K562 (cell line): ENCODE results near the gene PYGB. TPM values are rescaled to one million over a fixed set of nuclear protein-coding genes. Genes with fewer than 3 reads are reported as not detected.
A peak's percentile ranks its signal among the peaks of the same experiment; 100 is the strongest.
"Not testable (repeated sequence)": the region's sequence is repeated elsewhere in the genome, so short reads cannot be mapped to it uniquely, and the experiment has no call there.

ENCODE experiments used
- ATAC-seq: fragments of 200-7000 bp; cut with Tn5 transposase; 3 replicates; pipeline ENCODE4 v1.9.1; 2020; ENCODE audit warnings: moderate library complexity
- BruUV-seq: library from RNA; stranded (reverse); fragments of 400-500 nt; replicated peaks from 2 replicates; lab custom pipeline; 2021; lab: Mats Ljungman, UMichigan
- CTCF ChIA-PET: fragments of 300-600 bp; formaldehyde crosslinking; extraction: SDS; loops from one replicate; lab custom pipeline; 2021; ENCODE audit warnings: low intra/inter-chr PET ratio; lab: Yijun Ruan, JAX
- POLR2A ChIA-PET: fragments of 300-600, 350-650 bp; sonication (Branson Sonifier 250); formaldehyde crosslinking; extraction: SDS; loops from one replicate; lab custom pipeline; 2021; ENCODE audit warnings: antibody characterized with exemption, inconsistent platforms; lab: Yijun Ruan, JAX
- DNase-seq, 4 experiments: peaks; one replicate each; pipeline versions ENCODE4 v3.0.0 to v3.0.0-alpha.2; 2011 to 2018; ENCODE audit warnings: low spot score in 3 of 4, mixed read lengths in 3 of 4; ENCODE audit errors: extremely low read depth in 1 of 4
- FAIRE-seq: peaks from 2 replicates; lab custom pipeline; 2011; peaks lifted over from hg19 to GRCh38; lab: Jason Lieb, UNC
- H2AFZ ChIP-seq: 2 replicates; pipeline ENCODE4 v1.6.0; 2011; ENCODE audit warnings: low read depth, low read length, control low read depth, inconsistent platforms
- H3K27ac ChIP-seq: fragments of 200-600 bp; 3 replicates; pipeline ENCODE4 v1.8.0; 2011; ENCODE audit warnings: low read depth, mild to moderate bottlenecking, control low read depth, inconsistent platforms, low read length, moderate library complexity, mixed read lengths; ENCODE audit errors: extremely low read depth
- H3K27me3 ChIP-seq, 2 experiments: fragments of 300-600 bp in 1 of 2; 2 replicates in 1 of 2; 3 replicates in 1 of 2; pipeline versions ENCODE4 v1.6.0 to v1.8.0; 2011; ENCODE audit warnings: inconsistent platforms in 2 of 2, low read length in 2 of 2, mild to moderate bottlenecking in 1 of 2, mixed read lengths in 1 of 2, moderate library complexity in 1 of 2; ENCODE audit not compliant: control insufficient read depth in 2 of 2, insufficient read depth in 2 of 2
- H3K36me3 ChIP-seq: fragments of 300-600 bp; 3 replicates; pipeline ENCODE4 v1.8.0; 2011; ENCODE audit warnings: mild to moderate bottlenecking, low read length, inconsistent platforms; ENCODE audit not compliant: control insufficient read depth, insufficient read depth
- H3K4me1 ChIP-seq, 2 experiments: fragments of 200-600 bp in 1 of 2; replicated peaks in 1 of 2; 2 replicates in 1 of 2; 3 replicates in 1 of 2; pipeline versions ENCODE4 v1.5.1 to v1.8.0; 2011; ENCODE audit warnings: inconsistent platforms in 2 of 2, low read length in 2 of 2, mild to moderate bottlenecking in 1 of 2, mixed read lengths in 1 of 2, moderate library complexity in 1 of 2; ENCODE audit not compliant: control insufficient read depth in 2 of 2, insufficient read depth in 2 of 2
- H3K4me2 ChIP-seq: 2 replicates; pipeline ENCODE4 v1.6.1; 2011; ENCODE audit warnings: low read length, control low read depth, inconsistent platforms, mixed read lengths; ENCODE audit not compliant: insufficient read depth
- H3K4me3 ChIP-seq: fragments of 200-600 bp; sonication (generic), shearing (Covaris generic); 2 replicates; pipeline ENCODE4 v1.5.1; 2016; ENCODE audit warnings: control low read depth, inconsistent platforms
- H3K79me2 ChIP-seq: fragments of 200-600 bp; 3 replicates; pipeline ENCODE4 v1.8.0; 2011; ENCODE audit warnings: low read length, inconsistent platforms; ENCODE audit not compliant: control insufficient read depth, insufficient read depth
- H3K9ac ChIP-seq, 2 experiments: 2 replicates each; pipeline versions ENCODE4 v1.6.0 to v1.6.1; 2011; ENCODE audit warnings: low read depth in 2 of 2, low read length in 2 of 2, control low read depth in 1 of 2, inconsistent platforms in 1 of 2, mild to moderate bottlenecking in 1 of 2, mixed read lengths in 1 of 2; ENCODE audit not compliant: insufficient read depth in 1 of 2
- H3K9me1 ChIP-seq: one replicate; pipeline ENCODE4 v1.6.0; 2011; ENCODE audit warnings: inconsistent platforms, mild to moderate bottlenecking, low read length, moderate library complexity; ENCODE audit not compliant: control insufficient read depth, insufficient read depth
- H3K9me3 ChIP-seq: replicated peaks from 2 replicates; pipeline ENCODE4 v1.5.1; 2011; ENCODE audit warnings: low read depth, low read length, inconsistent platforms; ENCODE audit not compliant: control insufficient read depth, insufficient read depth
- H4K20me1 ChIP-seq: replicated peaks from 2 replicates; pipeline ENCODE4 v1.6.1; 2011; ENCODE audit warnings: low read length, inconsistent platforms, mixed read lengths; ENCODE audit not compliant: control insufficient read depth, insufficient read depth
- AFF1 ChIP-seq, 2 experiments: fragments of 450-650 bp; IDR thresholded peaks; 2 replicates each; pipeline ENCODE4 v1.6.1; 2018; ENCODE audit warnings: mild to moderate bottlenecking in 2 of 2, low read depth in 1 of 2; ENCODE audit not compliant: partially characterized antibody in 2 of 2
- WGBS: fragments of 100-300 bp; shearing (Covaris generic); methylation state at CpG from one replicate; pipeline ENCODE4 v1.1.6; 2016; ENCODE audit warnings: low coverage, mixed read lengths; ENCODE audit not compliant: insufficient coverage; ENCODE audit errors: missing lambda C conversion rate; 5-methylcytosine and 5-hydroxymethylcytosine counted together
- in situ Hi-C: fragments of 300-500 bp; cut with MboI; formaldehyde crosslinking; loops from 4 replicates; pipeline ENCODE4 v1.15.0; 2018; ENCODE audit warnings: inconsistent platforms, mixed read lengths
- intact Hi-C: fragments of 100-400 bp; cut with micrococcal nuclease; formaldehyde crosslinking; loops from 2 replicates; pipeline ENCODE4 v1.14.2; 2022
- polyA plus RNA-seq, 8 experiments: library from polyadenylated mRNA; depleted of rRNA in 4 of 8; stranded (reverse) in 5 of 8; unstranded in 3 of 8; fragments of >200 nt; fragmentation: Nextera tagmentation in 2 of 8; fragmentation: Illumina TruSeq in 1 of 8; extraction: Ambion mirVana in 2 of 8; extraction: Trizol in 1 of 8; gene quantifications; 2 replicates each; pipeline versions ENCODE4 v1.2.1 to v1.2.3, GENCODE V29; 2011 to 2014; ENCODE audit warnings: inconsistent platforms in 1 of 8, missing spikeins in 1 of 8
- total RNA-seq, 7 experiments: library from RNA; depleted of rRNA in 6 of 7; stranded (reverse); fragments of >200 nt in 6 of 7; fragmentation: Illumina TruSeq in 2 of 7; extraction: Trizol in 2 of 7; gene quantifications; 2 replicates each; pipeline versions ENCODE4 v1.2.1 to v1.2.3, GENCODE V29; 2011 to 2021; ENCODE audit warnings: low replicate concordance in 1 of 7

PYGB gene
- total and polyA plus RNA-seq, 9 of the 15 experiments (the other 6 are each of a cell fraction or from before 2014, with no cell fraction given): 0.34 to 18.0 (median 9.8) TPM

- 100% methylated on average over 1 of the region's 1 CpG for WGBS
Observed at GRCh38 chr20:25334972-25335371, 87.1 kb downstream of the PYGB start.

More at GRCh38 chr20:25334972-25335371, 87.1 kb downstream of the PYGB start:
- H3K9me3 ChIP-seq, H3K4me3 ChIP-seq, H3K27ac ChIP-seq, H3K79me2 ChIP-seq, H3K9me1 ChIP-seq, BruUV-seq, H3K9ac ChIP-seq, H2AFZ ChIP-seq, FAIRE-seq, ATAC-seq, intact Hi-C loops, CTCF ChIA-PET, DNase-seq, H3K4me2 ChIP-seq, H4K20me1 ChIP-seq, H3K36me3 ChIP-seq, POLR2A ChIA-PET, H3K4me1 ChIP-seq, in situ Hi-C loops, H3K27me3 ChIP-seq: not testable (repeated sequence)
- peak in 1 of 2 experiments; percentile 91 for TF ChIP-seq AFF1 (IDR thresholded peaks at IDR 0.05; ENCODE audit: low read depth in 1 of 2, partially characterized antibody in 2 of 2)
